Neutrophil (primary cell): ENCODE data around the gene FLYWCH2.
"Not testable (repeated sequence)": the region's sequence is repeated elsewhere in the genome, so short reads cannot be mapped to it uniquely, and the experiment has no call there.

Experiments
- H3K27ac ChIP-seq: fragments of 200-600 bp; sonication (generic); 2 replicates; pipeline ENCODE4 v1.5.1; 2016; ENCODE audit warnings: mild to moderate bottlenecking, moderate library complexity
- H3K27me3 ChIP-seq: fragments of 200-600 bp; sonication (generic); 2 replicates; pipeline ENCODE4 v1.6.0; 2016; ENCODE audit warnings: mild to moderate bottlenecking
- H3K36me3 ChIP-seq: fragments of 200-600 bp; sonication (generic); 2 replicates; pipeline ENCODE4 v1.5.1; 2017
- H3K4me1 ChIP-seq, 2 experiments: fragments of 200-600 bp in 1 of 2; sonication (generic) in 1 of 2; 1 replicate in 1 of 2; 2 replicates in 1 of 2; pipeline versions ENCODE4 v1.5.1 to v1.6.1; 2013 to 2016; ENCODE audit warnings: low read depth in 1 of 2, low read length in 1 of 2, mild to moderate bottlenecking in 1 of 2, moderate library complexity in 1 of 2; ENCODE audit not compliant: control insufficient read depth in 1 of 2, insufficient read depth in 1 of 2
- H3K4me3 ChIP-seq, 2 experiments: fragments of 200-600 bp in 1 of 2; sonication (generic) in 1 of 2; 1 replicate in 1 of 2; 2 replicates in 1 of 2; pipeline ENCODE4 v1.5.1; 2013 to 2016; ENCODE audit warnings: low read depth in 1 of 2, low read length in 1 of 2, mild to moderate bottlenecking in 1 of 2, moderate library complexity in 1 of 2
- H3K9me3 ChIP-seq: fragments of 200-600 bp; sonication (generic); 2 replicates; pipeline ENCODE4 v1.5.1; 2016
- TF ChIP-seq, protein P1 (sequence below): fragments of 200-600 bp; sonication (generic); IDR thresholded peaks from 2 replicates; pipeline ENCODE4 v1.5.1; 2016; ENCODE audit warnings: antibody characterized with exemption

FLYWCH2 gene

DNA sequence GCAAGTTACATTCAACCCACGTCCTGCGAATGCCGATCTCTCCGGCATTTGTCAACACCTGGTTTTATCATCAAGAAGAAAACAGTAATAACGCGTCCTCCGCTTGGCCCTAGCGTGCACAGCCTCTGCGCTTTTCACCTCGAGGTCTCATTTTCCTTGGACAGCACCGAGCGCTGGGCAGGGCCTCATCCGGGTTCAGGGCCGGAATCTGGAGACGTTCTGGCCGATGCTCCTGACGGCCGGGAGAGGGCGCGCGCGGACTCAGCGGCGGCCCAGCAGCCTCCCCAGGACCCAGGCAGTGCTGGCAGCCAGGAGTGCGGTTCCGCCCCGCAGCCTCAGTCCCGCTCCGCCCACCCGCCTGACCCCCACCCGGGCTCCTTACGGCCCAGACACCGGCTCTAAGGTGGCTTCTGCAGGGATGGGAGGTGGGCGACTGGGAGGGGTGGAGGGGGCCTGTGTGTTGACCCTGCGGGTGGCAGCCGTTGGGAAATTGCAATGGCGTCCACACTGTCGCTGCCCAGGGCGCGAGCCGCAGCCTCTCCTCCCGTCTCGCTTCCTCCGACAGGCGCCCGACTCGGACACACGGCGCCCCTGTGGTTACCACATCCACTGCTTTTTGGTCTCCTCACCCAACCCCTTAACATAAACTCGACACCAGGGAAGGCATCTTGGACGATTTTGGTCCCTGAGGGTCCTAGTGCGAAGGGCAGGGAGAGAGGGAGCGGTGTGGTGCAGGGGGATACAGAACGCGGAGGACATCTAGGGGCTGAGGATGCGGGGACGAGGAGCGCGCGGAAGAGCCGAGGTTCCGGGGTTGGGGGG lies 21.3 kb downstream of the FLYWCH2 start:
- Histone ChIP-seq H3K27me3 (no peaks in the 10 kb centered on the region), H3K27ac (peak overlapping the region; percentile 74), H3K4me3 (peak overlapping the region; percentile 66 to 70), H3K4me1 (peaks cover 20 to 24% of the 10 kb centered on the region in 2 experiments), H3K9me3 (no peaks in the 10 kb centered on the region), H3K36me3 (no peaks in the 10 kb centered on the region)
- TF ChIP-seq, protein P1, sequence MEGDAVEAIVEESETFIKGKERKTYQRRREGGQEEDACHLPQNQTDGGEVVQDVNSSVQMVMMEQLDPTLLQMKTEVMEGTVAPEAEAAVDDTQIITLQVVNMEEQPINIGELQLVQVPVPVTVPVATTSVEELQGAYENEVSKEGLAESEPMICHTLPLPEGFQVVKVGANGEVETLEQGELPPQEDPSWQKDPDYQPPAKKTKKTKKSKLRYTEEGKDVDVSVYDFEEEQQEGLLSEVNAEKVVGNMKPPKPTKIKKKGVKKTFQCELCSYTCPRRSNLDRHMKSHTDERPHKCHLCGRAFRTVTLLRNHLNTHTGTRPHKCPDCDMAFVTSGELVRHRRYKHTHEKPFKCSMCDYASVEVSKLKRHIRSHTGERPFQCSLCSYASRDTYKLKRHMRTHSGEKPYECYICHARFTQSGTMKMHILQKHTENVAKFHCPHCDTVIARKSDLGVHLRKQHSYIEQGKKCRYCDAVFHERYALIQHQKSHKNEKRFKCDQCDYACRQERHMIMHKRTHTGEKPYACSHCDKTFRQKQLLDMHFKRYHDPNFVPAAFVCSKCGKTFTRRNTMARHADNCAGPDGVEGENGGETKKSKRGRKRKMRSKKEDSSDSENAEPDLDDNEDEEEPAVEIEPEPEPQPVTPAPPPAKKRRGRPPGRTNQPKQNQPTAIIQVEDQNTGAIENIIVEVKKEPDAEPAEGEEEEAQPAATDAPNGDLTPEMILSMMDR = peak; percentile 97

DNA sequence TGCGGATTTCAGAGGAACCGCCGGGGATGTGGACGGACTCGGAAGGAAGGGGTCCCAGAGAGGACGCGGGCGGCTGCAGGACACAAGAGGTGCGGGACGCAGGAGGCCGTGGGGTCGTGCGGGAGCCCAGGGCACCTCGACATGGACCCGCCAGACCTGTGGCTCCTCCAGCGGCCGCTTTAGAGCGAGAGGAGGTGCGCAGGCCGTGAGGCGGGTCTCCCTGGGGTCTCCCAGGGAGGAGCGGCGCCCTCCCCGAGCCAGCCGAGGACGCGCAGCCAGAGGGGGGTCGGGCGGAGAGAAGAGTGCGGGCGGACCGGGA lies 21.9 kb downstream of the FLYWCH2 start:
- H3K36me3 ChIP-seq = no peaks in the 10 kb centered on the region
- H3K4me3 ChIP-seq = peak overlapping the region; percentile 66 to 70
- H3K9me3 ChIP-seq = no peaks in the 10 kb centered on the region
- H3K4me1 ChIP-seq = peaks cover 20 to 24% of the 10 kb centered on the region in 2 experiments
- H3K27me3 ChIP-seq = no peaks in the 10 kb centered on the region
- TF ChIP-seq, protein P1 = no peak
- H3K27ac ChIP-seq = peak overlapping the region; percentile 74

DNA sequence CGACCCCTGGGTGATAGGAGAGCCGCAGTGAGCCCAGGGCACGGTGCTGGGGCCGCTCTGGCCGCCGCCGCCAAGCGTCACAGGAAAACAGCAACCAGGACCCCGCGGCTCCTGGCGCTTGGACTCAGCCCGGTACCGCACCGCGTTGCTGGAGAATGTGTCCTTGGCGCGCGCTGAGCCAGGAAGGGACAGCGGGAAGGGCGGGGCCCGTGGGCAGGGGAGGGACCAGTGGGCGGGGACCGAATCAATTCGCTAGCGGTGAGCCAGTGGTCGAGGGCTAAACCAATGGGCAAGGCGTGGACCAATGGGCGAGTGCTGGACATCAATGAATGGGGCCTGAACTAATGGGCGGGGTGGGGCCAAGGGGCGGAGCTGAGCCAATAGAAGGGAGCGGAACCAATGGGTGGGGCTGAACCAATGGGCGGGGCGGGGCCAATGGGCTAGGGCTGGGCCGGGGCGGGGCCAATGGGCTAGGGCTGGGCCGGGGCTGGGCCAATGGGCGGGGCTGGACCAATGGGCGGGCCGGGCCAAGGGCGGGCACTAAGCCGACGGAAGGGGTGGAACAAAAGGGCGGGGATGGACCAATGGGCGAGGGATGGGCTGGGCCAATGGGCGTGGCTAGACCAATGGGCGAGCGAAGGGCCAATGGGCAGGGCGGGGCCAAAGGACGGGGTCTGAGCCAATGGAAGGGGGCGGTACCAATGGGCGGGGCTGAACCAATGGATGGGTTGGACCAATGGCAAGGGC lies 22.4 kb downstream of the FLYWCH2 start:
- no peaks in the 10 kb centered on the region for H3K9me3 ChIP-seq
- peak overlapping the region; percentile 66 to 70 for H3K4me3 ChIP-seq
- peak overlapping the region; percentile 74 for H3K27ac ChIP-seq
- no peaks in the 10 kb centered on the region for H3K36me3 ChIP-seq
- H3K27me3 ChIP-seq = no peaks in the 10 kb centered on the region
- TF ChIP-seq, protein P1 = peak; percentile 22
- H3K4me1 ChIP-seq = peaks cover 20 to 24% of the 10 kb centered on the region in 2 experiments

DNA sequence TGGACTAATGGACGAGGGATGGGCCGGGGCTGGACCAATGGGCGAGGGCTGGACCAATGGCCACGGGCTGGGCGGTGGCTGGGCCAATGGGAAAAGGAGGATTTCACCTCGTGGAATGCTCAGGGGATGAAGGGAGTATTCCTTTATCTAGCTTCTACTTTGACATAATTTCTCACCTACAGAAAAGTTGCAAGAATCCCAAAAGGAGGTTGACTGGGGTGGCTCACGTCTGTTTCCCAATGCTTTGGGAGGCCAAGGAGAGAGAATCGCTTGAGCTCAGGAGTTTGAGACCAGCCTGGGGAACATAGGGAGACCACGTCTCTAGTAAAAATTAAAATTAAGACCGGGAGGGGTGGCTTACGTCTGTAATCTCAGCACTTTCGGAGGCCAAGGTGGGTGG lies 23.0 kb downstream of the FLYWCH2 start:
- H3K36me3 ChIP-seq = no peaks in the 10 kb centered on the region
- peak overlapping the region; percentile 31 to 70 for H3K4me3 ChIP-seq
- H3K27ac ChIP-seq = peak overlapping the region; percentile 41
- H3K4me1 ChIP-seq = peaks cover 24 to 30% of the 10 kb centered on the region in 2 experiments
- H3K27me3 ChIP-seq = no peaks in the 10 kb centered on the region
- H3K9me3 ChIP-seq = no peaks in the 10 kb centered on the region
- TF ChIP-seq, protein P1 = no peak

DNA sequence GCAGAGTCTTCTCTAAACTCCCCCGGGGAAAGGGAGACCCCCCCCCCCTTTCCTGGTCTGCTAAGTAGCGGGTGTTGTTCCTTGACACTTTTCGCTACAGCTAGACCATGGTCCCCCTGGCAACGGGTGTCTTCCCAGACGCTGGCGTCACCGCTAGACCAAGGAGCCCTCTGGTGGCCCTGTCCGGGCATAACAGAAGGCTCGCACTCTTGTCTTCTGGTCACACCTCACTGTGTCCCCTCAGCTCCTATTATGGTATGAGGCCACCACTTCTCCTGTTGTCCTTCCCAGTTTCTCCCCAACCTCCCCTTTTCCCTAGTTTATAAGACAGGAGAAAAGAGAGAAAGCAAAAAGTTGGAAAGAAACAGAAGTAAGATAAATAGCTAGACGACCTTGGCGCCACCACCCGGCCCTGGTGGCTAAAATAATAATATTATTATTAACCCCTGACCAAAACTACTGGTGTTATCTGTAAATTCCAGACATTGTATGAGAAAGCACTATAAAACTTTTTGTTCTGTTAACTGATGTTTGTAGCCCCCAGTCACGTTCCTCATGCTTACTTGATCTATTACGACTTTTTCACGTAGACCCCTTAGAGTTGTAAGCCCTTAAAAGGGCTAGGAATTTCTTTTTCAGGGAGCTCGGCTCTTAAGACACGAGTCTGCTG lies 24.2 kb downstream of the FLYWCH2 start:
- not testable (repeated sequence) for H3K9me3 ChIP-seq, H3K27ac ChIP-seq, H3K36me3 ChIP-seq, H3K4me3 ChIP-seq, H3K27me3 ChIP-seq
- H3K4me1 ChIP-seq = peaks cover 30 to 39% of the 10 kb centered on the region in 2 experiments
- TF ChIP-seq, protein P1 = peak; percentile 50
